ENCODE results near the gene PRCC.

GRCh38 chr1:156832434-156832833 is 65.1 kb downstream of the PRCC start:
- TF ChIP-seq CTCF (IDR thresholded peaks at IDR 0.05) = no peak
- no peak for TF ChIP-seq POLR2A (IDR thresholded peaks at IDR 0.05)

All from thyroid gland (tissue), 4 donors.